Measurements from ENCODE around the gene POLE. TPM values are rescaled to one million over a fixed set of nuclear protein-coding genes. Genes with fewer than 3 reads are reported as not detected.

The POLE gene
- total and polyA plus RNA-seq, 2 donors (not counting 1 experiment from before 2014, with no cell fraction given): 6.2 to 9.6 TPM

GRCh38 chr12:132640936-132641335 is 46.2 kb downstream of the POLE start:
- Histone ChIP-seq H3K79me2 (ENCODE audit: control insufficient read depth, insufficient read depth, low read length) (no peaks in the 10 kb centered on the region), H3K36me3 (ENCODE audit: control insufficient read depth, insufficient read depth, low read length) (peaks cover 15% of the 10 kb centered on the region), H3K4me3 (replicated peaks in 1 of 4; ENCODE audit: control extremely low read depth in 1 of 4, insufficient read depth in 1 of 4, low read depth in 3 of 4, low read length in 4 of 4) (no peak overlapping the region), H3K27me3 (ENCODE audit: control insufficient read depth, insufficient read depth, low read length) (no peaks in the 10 kb centered on the region), H3K4me1 (ENCODE audit: control insufficient read depth, extremely low read depth, insufficient read depth, low read length) (no peaks in the 10 kb centered on the region), H3K4me2 (ENCODE audit: extremely low read depth, insufficient read depth, low read length) (no peak overlapping the region), H3K9me3 (ENCODE audit: control insufficient read depth, insufficient read depth, low read depth, low read length) (no peaks in the 10 kb centered on the region), H3K9ac (ENCODE audit: insufficient read depth, low read length) (no peak overlapping the region), H2AFZ (ENCODE audit: low read length) (no peak overlapping the region), H4K20me1 (ENCODE audit: control insufficient read depth, extremely low read depth, insufficient read depth, low read length) (no peaks in the 10 kb centered on the region), H3K27ac (ENCODE audit: insufficient read depth, low read length) (no peak overlapping the region)
- no peak for DNase-seq (ENCODE audit: low read depth in 2 of 2)
- TF ChIP-seq CTCF (conservative IDR thresholded peaks at IDR 0.05 in 1 of 2, IDR thresholded peaks at IDR 0.05 in 1 of 2; ENCODE audit: low read depth in 1 of 2, low read length in 2 of 2) (no peak), EZH2 (IDR thresholded peaks at IDR 0.05; ENCODE audit: low read length, missing control alignments) (no peak)

- no peak overlapping the region for H3K4me3 ChIP-seq (replicated peaks in 1 of 4; ENCODE audit: control extremely low read depth in 1 of 4, insufficient read depth in 1 of 4, low read depth in 3 of 4, low read length in 4 of 4)
- TF ChIP-seq CTCF (conservative IDR thresholded peaks at IDR 0.05 in 1 of 2, IDR thresholded peaks at IDR 0.05 in 1 of 2; ENCODE audit: low read depth in 1 of 2, low read length in 2 of 2) (no peak), EZH2 (IDR thresholded peaks at IDR 0.05; ENCODE audit: low read length, missing control alignments) (no peak)
- no peaks in the 10 kb centered on the region for H3K9me3 ChIP-seq (ENCODE audit: control insufficient read depth, insufficient read depth, low read depth, low read length)
- H2AFZ ChIP-seq (ENCODE audit: low read length): no peak overlapping the region
- H3K4me2 ChIP-seq (ENCODE audit: extremely low read depth, insufficient read depth, low read length): no peak overlapping the region
- no peak overlapping the region for H3K27ac ChIP-seq (ENCODE audit: insufficient read depth, low read length)
- no peaks in the 10 kb centered on the region for H3K27me3 ChIP-seq (ENCODE audit: control insufficient read depth, insufficient read depth, low read length)
- H3K9ac ChIP-seq (ENCODE audit: insufficient read depth, low read length): no peak overlapping the region
- H3K4me1 ChIP-seq (ENCODE audit: control insufficient read depth, extremely low read depth, insufficient read depth, low read length): no peaks in the 10 kb centered on the region
- no peaks in the 10 kb centered on the region for H3K79me2 ChIP-seq (ENCODE audit: control insufficient read depth, insufficient read depth, low read length)
- no peaks in the 10 kb centered on the region for H4K20me1 ChIP-seq (ENCODE audit: control insufficient read depth, extremely low read depth, insufficient read depth, low read length)
- no peak for DNase-seq (ENCODE audit: low read depth in 2 of 2)
- H3K36me3 ChIP-seq (ENCODE audit: control insufficient read depth, insufficient read depth, low read length): peaks cover 19% of the 10 kb centered on the region
Observed at GRCh38 chr12:132639956-132640520, 47.1 kb downstream of the POLE start.

GRCh38 chr12:132638541-132639408 is 48.4 kb downstream of the POLE start:
- Histone ChIP-seq H4K20me1 (ENCODE audit: control insufficient read depth, extremely low read depth, insufficient read depth, low read length) (no peaks in the 10 kb centered on the region), H3K27me3 (ENCODE audit: control insufficient read depth, insufficient read depth, low read length) (no peaks in the 10 kb centered on the region), H3K36me3 (ENCODE audit: control insufficient read depth, insufficient read depth, low read length) (peaks cover 20% of the 10 kb centered on the region), H3K79me2 (ENCODE audit: control insufficient read depth, insufficient read depth, low read length) (no peaks in the 10 kb centered on the region), H3K4me2 (ENCODE audit: extremely low read depth, insufficient read depth, low read length) (no peak overlapping the region), H3K9ac (ENCODE audit: insufficient read depth, low read length) (no peak overlapping the region), H2AFZ (ENCODE audit: low read length) (peak overlapping the region; percentile 39), H3K27ac (ENCODE audit: insufficient read depth, low read length) (no peak overlapping the region), H3K9me3 (ENCODE audit: control insufficient read depth, insufficient read depth, low read depth, low read length) (no peaks in the 10 kb centered on the region), H3K4me1 (ENCODE audit: control insufficient read depth, extremely low read depth, insufficient read depth, low read length) (no peaks in the 10 kb centered on the region), H3K4me3 (replicated peaks in 1 of 4; ENCODE audit: control extremely low read depth in 1 of 4, insufficient read depth in 1 of 4, low read depth in 3 of 4, low read length in 4 of 4) (no peak overlapping the region)
- peak; percentile 90 to 92 for TF ChIP-seq CTCF (conservative IDR thresholded peaks at IDR 0.05 in 1 of 2, IDR thresholded peaks at IDR 0.05 in 1 of 2; ENCODE audit: low read depth in 1 of 2, low read length in 2 of 2)
- TF ChIP-seq EZH2 (IDR thresholded peaks at IDR 0.05; ENCODE audit: low read length, missing control alignments): no peak
- DNase-seq (ENCODE audit: low read depth in 2 of 2): peak; percentile 29 to 82

All from fibroblast of lung (primary cell).